HCT116 (cell line): ENCODE data around the gene POLN. TPM values are rescaled to one million over a fixed set of nuclear protein-coding genes. Genes with fewer than 3 reads are reported as not detected.

ENCODE experiments used
- ATAC-seq: fragments of 200-7000 bp; cut with Tn5 transposase; 2 replicates; pipeline ENCODE4 v1.9.1; 2020; ENCODE audit warnings: mild to moderate bottlenecking, moderate library complexity
- BruUV-seq: library from RNA; stranded (reverse); fragments of 400-500 nt; replicated peaks from 2 replicates; lab custom pipeline; 2021; lab: Mats Ljungman, UMichigan
- CTCF ChIA-PET: fragments of 300-600 bp; sonication (Branson Sonifier 250); formaldehyde crosslinking; loops from one replicate; lab custom pipeline; 2021; ENCODE audit warnings: antibody characterized with exemption; lab: Charles Lee
- POLR2A ChIA-PET: fragments of 300-600, 350-600 bp; sonication (Branson Sonifier 250); formaldehyde crosslinking; loops from one replicate; lab custom pipeline; 2021; ENCODE audit warnings: antibody characterized with exemption; lab: Charles Lee
- RAD21 ChIA-PET, 2 experiments: fragments of 300-600 bp; sonication (Branson Sonifier 250); formaldehyde crosslinking; loops; one replicate each; lab custom pipeline; 2023; ENCODE audit warnings: low total read pairs in 2 of 2; ENCODE audit not compliant: uncharacterized antibody in 2 of 2, unreplicated experiment in 2 of 2, low non-redundant PET in 1 of 2; lab: Charles Lee
- DNase-seq: peaks from one replicate; pipeline ENCODE4 v3.0.0-alpha.2; 2010; ENCODE audit warnings: low read depth, low spot score
- H2AFZ ChIP-seq: fragments of 200-600 bp; shearing (Covaris generic), sonication (generic); 2 replicates; pipeline ENCODE4 v1.6.1; 2017; ENCODE audit warnings: low read depth, mixed run types, mixed read lengths, antibody characterized with exemption, low read length; ENCODE audit not compliant: poor library complexity, severe bottlenecking
- H3K27ac ChIP-seq: 2 replicates; pipeline ENCODE4 v1.5.1; 2012; ENCODE audit warnings: low read depth, low read length
- H3K27me3 ChIP-seq: fragments of 200-600 bp; sonication (generic); 2 replicates; pipeline ENCODE4 v1.6.1; 2016; ENCODE audit warnings: mixed run types, low read length, mixed read lengths; ENCODE audit not compliant: insufficient read depth
- H3K36me3 ChIP-seq, 2 experiments: fragments of 200-500 bp in 1 of 2; fragments of 200-600 bp in 1 of 2; sonication (Bioruptor generic) in 1 of 2; sonication (generic) in 1 of 2; 2 replicates each; pipeline versions ENCODE4 v1.5.1 to v1.6.1; 2014 to 2016; ENCODE audit warnings: low read length in 2 of 2, inconsistent platforms in 1 of 2, mixed read lengths in 1 of 2, mixed run types in 1 of 2; ENCODE audit not compliant: insufficient read depth in 2 of 2, control insufficient read depth in 1 of 2
- H3K4me1 ChIP-seq, 2 experiments: fragments of 200-600 bp in 1 of 2; sonication (generic) in 1 of 2; 2 replicates each; pipeline versions ENCODE4 v1.5.1 to v1.6.1; 2012 to 2017; ENCODE audit warnings: low read length in 2 of 2, inconsistent platforms in 1 of 2, mild to moderate bottlenecking in 1 of 2, mixed read lengths in 1 of 2, mixed run types in 1 of 2, moderate library complexity in 1 of 2; ENCODE audit not compliant: insufficient read depth in 2 of 2, control insufficient read depth in 1 of 2
- H3K4me2 ChIP-seq: fragments of 200-600 bp; sonication (generic); 2 replicates; pipeline ENCODE4 v1.6.1; 2017; ENCODE audit warnings: mixed run types, low read length, mixed read lengths
- H3K4me3 ChIP-seq, 2 experiments: fragments of 200-600 bp in 1 of 2; sonication (generic) in 1 of 2; replicated peaks in 1 of 2; 2 replicates each; pipeline ENCODE4 v1.5.1; 2011 to 2016; ENCODE audit warnings: low read length in 2 of 2, control low read depth in 1 of 2, low read depth in 1 of 2, mild to moderate bottlenecking in 1 of 2, mixed read lengths in 1 of 2, mixed run types in 1 of 2
- H3K79me2 ChIP-seq: fragments of 200-600 bp; sonication (generic); 2 replicates; pipeline ENCODE4 v1.6.1; 2017; ENCODE audit warnings: mild to moderate bottlenecking, mixed run types, low read length, moderate library complexity, mixed read lengths; ENCODE audit not compliant: insufficient read depth
- H3K9ac ChIP-seq: fragments of 200-600 bp; sonication (generic); 2 replicates; pipeline ENCODE4 v1.6.1; 2016; ENCODE audit warnings: low read length, mixed read lengths
- H3K9me2 ChIP-seq: fragments of 200-600 bp; sonication (generic), shearing (Covaris generic); 2 replicates; pipeline ENCODE4 v1.6.1; 2017; ENCODE audit warnings: mixed run types, mild to moderate bottlenecking, moderate library complexity; ENCODE audit not compliant: insufficient read depth
- H3K9me3 ChIP-seq, 2 experiments: fragments of 200-500 bp in 1 of 2; fragments of 200-600 bp in 1 of 2; sonication (Bioruptor generic) in 1 of 2; sonication (generic) in 1 of 2; 2 replicates each; pipeline ENCODE4 v1.6.1; 2014 to 2017; ENCODE audit warnings: low read length in 2 of 2, mixed read lengths in 2 of 2, inconsistent platforms in 1 of 2, low read depth in 1 of 2, mild to moderate bottlenecking in 1 of 2, mixed run types in 1 of 2, moderate library complexity in 1 of 2; ENCODE audit not compliant: control insufficient read depth in 1 of 2, insufficient read depth in 1 of 2
- H4K20me1 ChIP-seq: fragments of 200-600 bp; sonication (generic), shearing (Covaris generic); 2 replicates; pipeline ENCODE4 v1.6.1; 2017; ENCODE audit warnings: mixed run types, mild to moderate bottlenecking, moderate library complexity; ENCODE audit not compliant: insufficient read depth
- ATF3 ChIP-seq: IDR thresholded peaks from 2 replicates; pipeline ENCODE4 v1.6.1; 2012
- CEBPB ChIP-seq: IDR thresholded peaks from 2 replicates; pipeline ENCODE4 v1.6.1; 2012; ENCODE audit warnings: low read depth
- ELF1 ChIP-seq: IDR thresholded peaks from 2 replicates; pipeline ENCODE4 v1.6.1; 2012; ENCODE audit warnings: low read depth, borderline replicate concordance
- POLR2A ChIP-seq: IDR thresholded peaks from 2 replicates; pipeline ENCODE4 v1.7.0; 2011; ENCODE audit warnings: borderline replicate concordance; ENCODE audit not compliant: insufficient read depth, insufficient read length; ENCODE audit errors: extremely low read depth
- RAD21 ChIP-seq: IDR thresholded peaks from 2 replicates; pipeline ENCODE4 v1.6.1; 2012; ENCODE audit warnings: low read depth, mild to moderate bottlenecking
- SIN3A ChIP-seq: IDR thresholded peaks from 2 replicates; pipeline ENCODE4 v1.6.1; 2012; ENCODE audit warnings: low read depth
- SP1 ChIP-seq: IDR thresholded peaks from 2 replicates; pipeline ENCODE4 v1.6.1; 2012; ENCODE audit warnings: low read depth
- YY1 ChIP-seq: IDR thresholded peaks from 2 replicates; pipeline ENCODE4 v1.6.1; 2011; ENCODE audit warnings: low read length, low read depth, moderate library complexity, mild to moderate bottlenecking; ENCODE audit not compliant: insufficient replicate concordance; ENCODE audit errors: extremely low read depth
- ZBTB33 ChIP-seq: IDR thresholded peaks from 2 replicates; pipeline ENCODE4 v1.6.1; 2011; ENCODE audit warnings: mild to moderate bottlenecking, low read length, moderate library complexity; ENCODE audit not compliant: insufficient replicate concordance; ENCODE audit errors: extremely low read depth
- intact Hi-C: fragments of 100-400 bp; cut with micrococcal nuclease; formaldehyde crosslinking; loops from 2 replicates; pipeline ENCODE4 v1.10.0; 2022
- total RNA-seq: library from RNA; stranded (reverse); gene quantifications from one replicate; pipeline ENCODE4 v1.2.1, GENCODE V29; 2021; ENCODE audit not compliant: unreplicated experiment

Gene POLN
- total RNA-seq, 1 experiment from 2014 or later = 3.1 TPM

DNA sequence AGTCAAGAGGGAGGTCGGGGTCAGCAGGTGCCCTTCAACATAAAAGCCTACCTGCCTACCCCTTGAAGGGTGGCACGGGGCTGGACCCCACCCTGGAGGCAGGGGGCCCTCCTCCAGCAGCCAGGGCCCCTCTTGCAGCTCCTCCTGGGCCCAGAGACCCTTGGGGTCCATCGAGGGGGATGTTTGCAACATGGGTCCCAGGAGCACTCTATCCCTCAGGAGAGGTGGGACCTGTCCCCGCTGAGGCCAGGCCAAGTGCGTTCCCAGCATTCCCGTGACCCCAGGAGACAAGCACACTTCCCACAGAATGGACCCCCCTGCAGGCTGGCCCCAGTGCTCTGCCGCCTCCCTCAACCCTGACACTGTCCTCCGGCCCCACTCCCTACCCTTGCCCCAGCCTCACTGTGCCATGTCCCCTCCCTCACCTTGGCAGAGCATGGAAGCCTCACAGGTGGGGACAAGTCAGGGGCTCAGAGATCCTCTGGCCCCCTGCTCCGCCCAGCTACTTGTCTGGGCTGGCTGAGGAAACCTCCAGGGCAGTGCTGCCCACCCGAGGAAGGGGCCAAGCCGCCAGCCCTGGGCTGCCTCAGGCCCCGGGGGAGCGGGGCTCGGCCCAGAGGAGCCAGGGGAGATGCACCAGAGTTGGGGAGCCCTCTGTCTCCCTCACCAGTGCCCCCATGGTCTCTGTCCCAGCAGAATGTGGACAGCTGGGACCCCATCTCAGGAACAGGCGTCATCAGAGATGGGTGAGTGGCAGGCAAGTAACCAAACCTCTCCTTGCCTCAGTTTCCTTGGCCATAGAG, 17.8 kb upstream of the POLN start:
- H3K4me2 ChIP-seq = no peak overlapping the region
- RAD21 ChIA-PET = no interaction called here
- TF ChIP-seq RAD21 (no peak), CEBPB (no peak), SIN3A (no peak), POLR2A (no peak), SP1 (no peak), ELF1 (no peak), YY1 (no peak), ZBTB33 (no peak), ATF3 (no peak)
- TF ChIP-seq, all 23 proteins: peak for 0
- intact Hi-C loops = loop anchor here (5.0 kb wide), 1 partner anchor 153 kb away; no protein-coding TSS in a partner anchor
- no TSS peak for BruUV-seq
- Histone ChIP-seq H3K36me3 (no peaks in the 10 kb centered on the region), H3K9me3 (no peaks in the 10 kb centered on the region), H4K20me1 (no peaks in the 10 kb centered on the region), H3K27ac (no peak overlapping the region; the same call in 1 of the 2 replicates), H3K4me1 (peaks cover 9 to 15% of the 10 kb centered on the region in 2 experiments; a peak in 3 of 4 replicates), H3K9ac (no peak overlapping the region), H3K79me2 (no peaks in the 10 kb centered on the region), H3K9me2 (no peaks in the 10 kb centered on the region), H3K27me3 (no peaks in the 10 kb centered on the region), H2AFZ (no peak overlapping the region), H3K4me3 (no peak overlapping the region)
- POLR2A ChIA-PET = no interaction called here
- CTCF ChIA-PET = no interaction called here
- no peak for DNase-seq
- no peak for ATAC-seq
